Thymus (tissue), 11 donors: ENCODE data around the gene SCRN1. TPM values are rescaled to one million over a fixed set of nuclear protein-coding genes. Genes with fewer than 3 reads are reported as not detected.

Experiments
- DNase-seq, 9 donors: peaks; one replicate each; pipeline ENCODE4 v3.0.0-alpha.2; 2013; ENCODE audit warnings: low spot score in 9 of 9, low read depth in 6 of 9, missing footprints in 1 of 9
- H3K27ac ChIP-seq, 2 donors: one replicate each; pipeline ENCODE4 v1.5.1; 2013; ENCODE audit warnings: control low read depth in 1 of 2, low read depth in 1 of 2, low read length in 1 of 2, mild to moderate bottlenecking in 1 of 2, moderate library complexity in 1 of 2
- H3K27me3 ChIP-seq, 2 donors: one replicate each; pipeline ENCODE4 v1.5.1; 2013; ENCODE audit warnings: low read length in 1 of 2; ENCODE audit not compliant: control insufficient read depth in 2 of 2, insufficient read depth in 1 of 2
- H3K36me3 ChIP-seq, 2 donors: one replicate each; pipeline ENCODE4 v1.5.1; 2013; ENCODE audit warnings: low read length in 1 of 2, mild to moderate bottlenecking in 1 of 2, moderate library complexity in 1 of 2; ENCODE audit not compliant: control insufficient read depth in 2 of 2, insufficient read depth in 2 of 2
- H3K4me1 ChIP-seq, 2 donors: one replicate each; pipeline ENCODE4 v1.5.1; 2013; ENCODE audit warnings: low read length in 2 of 2; ENCODE audit not compliant: control insufficient read depth in 2 of 2, insufficient read depth in 2 of 2
- H3K4me3 ChIP-seq, 2 donors: one replicate each; pipeline ENCODE4 v1.5.1; 2013; ENCODE audit warnings: low read length in 2 of 2, control low read depth in 1 of 2, mild to moderate bottlenecking in 1 of 2
- H3K9me3 ChIP-seq, 2 donors: one replicate each; pipeline ENCODE4 v1.5.1; 2013; ENCODE audit warnings: low read length in 1 of 2, mild to moderate bottlenecking in 1 of 2; ENCODE audit not compliant: control insufficient read depth in 2 of 2, insufficient read depth in 1 of 2
- WGBS: extraction: QIAGEN DNeasy Blood & Tissue Kit; methylation state at CpG from one replicate; pipeline ENCODE4 v1.1.7; 2013; 5-methylcytosine and 5-hydroxymethylcytosine counted together
- polyA plus RNA-seq: library from polyadenylated mRNA; stranded (reverse); fragments of 200-250 nt; gene quantifications from one replicate; pipeline ENCODE4 v1.2.3, GENCODE V29; 2013
- total RNA-seq: library from RNA; stranded (reverse); fragments of 120-200 nt; gene quantifications from one replicate; pipeline ENCODE4 v1.2.4, GENCODE V29; 2013
- donor health status: healthy.

SCRN1 gene
- total and polyA plus RNA-seq, 2 donors = 11.6 to 46.7 TPM

DNA sequence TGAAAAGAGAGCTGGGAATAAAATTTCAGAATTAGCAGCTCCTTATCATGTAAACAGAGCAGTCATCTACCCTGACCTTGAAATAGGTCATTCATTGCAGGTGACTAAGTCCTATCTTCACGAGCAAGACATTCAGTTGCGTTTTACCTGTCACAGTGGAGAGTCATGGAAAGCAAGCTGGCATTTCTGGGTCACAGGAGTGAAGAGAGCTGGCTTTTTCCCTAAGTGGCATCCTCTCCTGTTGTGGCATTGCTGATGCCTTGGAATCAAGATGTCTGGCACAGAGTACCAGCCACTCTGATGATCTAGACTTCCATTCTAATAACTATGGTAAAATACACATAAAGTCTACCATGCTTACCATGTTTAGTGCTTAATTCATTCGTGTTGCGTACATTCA is 70.8 kb downstream of the SCRN1 start:
- WGBS = 97% methylated on average over 4 of the region's 4 CpGs
- Histone ChIP-seq H3K36me3 (peaks cover 25 to 48% of the 10 kb centered on the region in 2 donors), H3K27me3 (no peaks in the 10 kb centered on the region), H3K4me3 (no peak overlapping the region), H3K4me1 (no peaks in the 10 kb centered on the region), H3K9me3 (no peaks in the 10 kb centered on the region), H3K27ac (no peak overlapping the region)
- no peak for DNase-seq

DNA sequence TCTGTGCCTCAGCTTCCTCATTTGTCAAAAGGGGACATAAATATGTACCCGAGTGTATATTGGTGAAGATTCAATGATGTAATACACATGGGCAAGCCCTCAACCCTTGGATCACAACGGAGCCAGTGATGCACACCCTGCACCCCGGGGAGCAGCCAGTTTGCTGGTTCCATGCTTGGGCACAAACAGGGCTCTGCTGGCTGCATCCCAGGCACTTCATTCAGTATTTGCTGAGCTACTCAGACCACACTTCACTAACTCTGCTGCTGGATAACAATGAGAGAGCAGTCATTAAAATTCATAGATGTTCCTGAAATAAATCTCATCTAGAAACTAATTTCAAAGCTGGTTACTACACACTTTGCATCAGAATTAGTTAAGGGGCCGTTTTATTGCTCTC is 72.0 kb downstream of the SCRN1 start:
- no peak overlapping the region for H3K4me3 ChIP-seq
- 96% methylated on average over 4 of the region's 4 CpGs for WGBS
- H3K27ac ChIP-seq = no peak overlapping the region
- H3K36me3 ChIP-seq = peaks cover 14 to 36% of the 10 kb centered on the region in 2 donors
- DNase-seq = no peak
- H3K27me3 ChIP-seq = no peaks in the 10 kb centered on the region
- no peaks in the 10 kb centered on the region for H3K4me1 ChIP-seq
- H3K9me3 ChIP-seq = no peaks in the 10 kb centered on the region

DNA sequence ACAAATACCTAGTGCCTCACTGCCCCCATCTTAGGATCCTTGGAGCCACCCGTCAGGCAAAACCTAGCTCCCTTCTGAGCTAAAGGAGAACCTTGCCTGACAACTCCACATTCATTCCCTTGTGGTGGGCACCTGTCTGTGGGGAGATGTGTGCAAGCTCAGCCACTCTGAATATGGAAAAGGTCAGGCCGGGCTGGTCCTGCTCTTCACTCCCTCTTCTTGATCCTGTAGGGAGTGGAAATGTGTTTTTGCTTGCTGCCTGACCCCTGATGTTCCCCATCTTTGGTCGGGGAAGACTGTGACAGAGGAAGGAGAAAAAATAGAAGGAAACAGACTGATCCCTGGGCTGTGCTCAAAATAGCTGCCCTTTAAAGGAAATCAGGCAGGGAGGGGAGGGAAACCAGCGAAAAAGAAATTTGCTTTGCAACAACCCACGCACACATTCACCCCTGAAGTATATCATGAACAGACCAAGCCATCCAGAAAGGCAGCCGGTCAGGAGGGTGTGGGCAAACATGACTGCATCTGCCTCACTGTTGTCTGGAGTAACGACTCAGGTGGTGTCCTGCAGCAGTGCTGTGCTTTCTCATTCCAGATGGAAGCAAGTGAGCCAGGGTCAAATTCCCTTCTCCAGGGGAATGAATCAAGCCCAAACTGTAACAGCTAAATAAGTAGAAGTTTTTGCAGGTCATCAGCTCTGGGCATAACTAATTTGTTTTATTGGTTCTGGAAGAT is 74.0 kb downstream of the SCRN1 start:
- H3K27ac ChIP-seq = no peak overlapping the region
- no peak for DNase-seq
- H3K4me1 ChIP-seq = no peaks in the 10 kb centered on the region
- 60% methylated on average over 7 of the region's 7 CpGs for WGBS
- H3K4me3 ChIP-seq = no peak overlapping the region
- H3K9me3 ChIP-seq = no peaks in the 10 kb centered on the region
- H3K36me3 ChIP-seq = peaks cover 5 to 20% of the 10 kb centered on the region in 2 donors
- no peaks in the 10 kb centered on the region for H3K27me3 ChIP-seq

DNA sequence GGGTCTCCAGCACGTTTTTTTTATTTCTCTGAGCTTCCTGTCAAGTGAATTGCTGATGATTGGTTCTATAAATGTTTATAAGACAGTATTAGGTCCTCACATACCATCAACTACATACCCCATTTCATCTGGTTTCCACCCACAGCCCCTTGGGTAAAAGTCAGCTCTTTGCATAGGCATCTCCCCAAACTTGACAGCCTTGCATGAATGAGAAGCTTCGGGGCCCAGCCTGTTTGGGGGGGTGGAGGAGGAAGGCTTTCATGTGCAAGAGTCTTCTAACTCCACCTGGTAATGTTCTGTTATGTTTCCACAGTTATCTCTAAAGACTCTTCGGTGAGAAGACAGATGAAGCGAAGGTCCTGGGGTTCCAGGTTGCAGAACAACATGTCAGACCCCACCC is 75.4 kb downstream of the SCRN1 start:
- no peak overlapping the region for H3K4me3 ChIP-seq
- H3K4me1 ChIP-seq = no peaks in the 10 kb centered on the region
- no peaks in the 10 kb centered on the region for H3K9me3 ChIP-seq
- no peak overlapping the region for H3K27ac ChIP-seq
- WGBS = 86% methylated on average over 4 of the region's 4 CpGs
- DNase-seq = no peak
- H3K27me3 ChIP-seq = no peaks in the 10 kb centered on the region
- peaks cover 0 to 7% of the 10 kb centered on the region in 2 donors for H3K36me3 ChIP-seq

DNA sequence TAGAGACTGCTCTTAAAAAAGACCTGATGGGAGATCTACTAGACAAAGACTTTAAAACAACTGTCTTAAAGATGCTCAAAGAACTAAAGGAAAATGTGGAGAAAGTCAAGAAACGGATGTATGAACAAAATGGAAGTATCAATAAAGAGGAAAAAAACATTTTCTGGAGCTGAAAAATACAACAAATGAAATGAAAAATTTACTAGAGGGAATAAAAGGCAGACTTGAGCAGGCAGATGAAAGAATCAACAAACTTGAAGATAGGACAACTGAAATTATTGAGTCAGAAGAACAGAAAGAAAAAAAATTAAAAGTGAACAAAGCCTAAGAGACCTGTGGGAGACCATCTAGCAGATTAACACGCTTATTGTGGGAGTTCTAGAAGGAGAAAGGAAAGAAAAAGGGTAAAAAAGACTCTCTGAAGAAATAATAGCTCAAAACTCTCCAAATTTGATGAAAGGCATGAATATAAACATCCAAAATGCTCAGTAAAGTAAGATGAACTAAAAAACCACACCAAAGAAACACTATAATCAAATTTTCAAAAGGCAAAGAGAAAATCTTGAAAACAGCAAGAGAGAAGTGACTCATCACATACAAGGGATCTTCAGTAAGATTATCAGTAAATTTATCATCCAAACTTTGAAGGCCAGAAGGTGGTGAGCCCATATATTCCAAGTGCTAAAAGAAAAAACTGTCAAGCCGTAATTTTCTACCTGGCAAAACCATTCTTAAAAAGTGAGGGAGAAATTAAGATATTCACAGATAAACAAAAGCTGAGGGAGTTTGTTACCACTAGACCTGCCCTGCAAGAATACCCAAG is 83.2 kb downstream of the SCRN1 start:
- Histone ChIP-seq H3K4me3 (no peak overlapping the region), H3K27me3 (no peaks in the 10 kb centered on the region), H3K36me3 (no peaks in the 10 kb centered on the region), H3K9me3 (peaks cover 1 to 5% of the 10 kb centered on the region in 2 donors), H3K4me1 (no peaks in the 10 kb centered on the region), H3K27ac (no peak overlapping the region)
- no peak for DNase-seq
- 94% methylated on average over 3 of the region's 3 CpGs for WGBS

DNA sequence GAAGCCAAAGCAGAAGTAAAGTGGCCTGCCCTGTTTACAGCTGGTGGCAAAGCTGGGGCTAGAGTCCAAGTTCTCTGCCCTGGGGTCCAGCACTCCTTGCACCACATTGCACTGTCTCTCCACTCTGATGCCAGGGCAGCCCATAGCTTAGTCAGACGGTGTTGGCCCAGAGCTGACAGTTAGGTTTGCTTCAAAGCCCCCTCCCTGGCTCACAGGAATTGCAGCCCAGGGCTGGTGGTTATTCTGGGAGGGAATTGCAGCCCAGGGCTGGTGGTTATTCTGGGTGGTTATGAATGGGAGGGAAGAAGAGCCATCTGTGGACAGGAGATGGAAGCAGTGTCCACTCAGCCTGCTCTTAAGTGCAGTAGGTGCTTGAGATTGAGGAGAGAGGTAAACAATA is 88.9 kb downstream of the SCRN1 start:
- Histone ChIP-seq H3K9me3 (peaks cover 1 to 5% of the 10 kb centered on the region in 2 donors), H3K36me3 (no peaks in the 10 kb centered on the region), H3K27ac (no peak overlapping the region), H3K4me1 (no peaks in the 10 kb centered on the region), H3K27me3 (no peaks in the 10 kb centered on the region), H3K4me3 (no peak overlapping the region)
- no peak for DNase-seq
- 73% methylated on average over 1 of the region's 1 CpG for WGBS

DNA sequence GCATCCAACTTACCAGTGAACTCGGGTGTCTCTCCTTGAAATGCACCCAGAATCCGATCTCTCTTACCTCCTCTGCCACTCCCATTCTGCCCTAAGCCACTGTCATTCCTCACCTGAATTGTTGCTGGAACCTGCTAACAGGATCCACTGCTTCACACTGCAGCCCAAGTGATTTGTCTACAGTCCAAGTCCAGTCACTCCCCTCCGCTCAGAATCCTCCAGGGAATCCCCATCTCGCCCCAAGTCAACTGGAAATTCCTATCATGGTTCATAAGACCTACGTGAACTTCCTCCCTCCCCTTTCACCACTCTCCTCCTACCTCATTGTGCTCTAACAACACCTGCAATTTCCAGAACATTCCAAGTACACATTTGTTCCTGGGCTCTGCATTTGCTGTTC is 91.3 kb downstream of the SCRN1 start:
- 74% methylated on average over 5 of the region's 5 CpGs for WGBS
- H3K27ac ChIP-seq = no peak overlapping the region
- no peak for DNase-seq

DNA sequence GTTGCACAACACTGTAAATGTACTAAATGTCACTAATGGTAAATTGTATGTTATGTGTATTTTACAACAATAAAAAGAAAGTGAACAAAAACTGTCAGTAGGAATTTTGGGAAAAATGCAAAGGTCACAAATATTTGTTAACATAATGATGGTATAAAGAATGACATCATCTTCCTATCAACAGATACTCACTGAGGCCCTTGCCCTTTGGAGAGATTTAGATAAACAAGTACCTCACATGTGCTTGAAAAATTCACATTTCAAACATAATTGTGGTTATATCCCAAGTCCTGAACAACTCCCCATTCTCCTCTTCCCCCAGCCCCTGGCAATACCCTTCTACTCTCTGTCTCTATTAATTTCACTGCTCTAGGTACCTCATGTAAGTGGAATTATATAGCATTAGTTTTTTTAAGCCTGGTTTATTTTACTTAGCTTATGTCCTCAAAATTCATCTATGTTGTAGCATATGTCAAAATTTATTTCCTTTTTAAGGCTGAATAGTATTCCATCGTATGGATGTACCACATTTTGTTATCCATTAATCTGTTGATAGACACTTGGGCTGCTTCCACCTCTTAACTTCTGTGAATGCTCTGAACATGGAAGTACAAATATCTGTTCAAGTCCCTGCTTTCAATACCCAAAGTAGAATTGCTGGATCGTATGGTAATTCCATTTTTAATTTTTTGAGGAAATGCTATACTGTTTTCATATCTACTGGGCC is 92.8 kb downstream of the SCRN1 start:
- over 99% methylated on average over 2 of the region's 2 CpGs for WGBS
- Histone ChIP-seq H3K4me3 (no peak overlapping the region), H3K36me3 (no peaks in the 10 kb centered on the region), H3K27me3 (no peaks in the 10 kb centered on the region), H3K9me3 (no peaks in the 10 kb centered on the region), H3K27ac (no peak overlapping the region), H3K4me1 (no peaks in the 10 kb centered on the region)
- DNase-seq = no peak

More for the DNA sequence above, 91.3 kb downstream of the SCRN1 start:
- H3K9me3 ChIP-seq = no peaks in the 10 kb centered on the region
- no peaks in the 10 kb centered on the region for H3K4me1 ChIP-seq
- H3K4me3 ChIP-seq = no peak overlapping the region
- H3K36me3 ChIP-seq = no peaks in the 10 kb centered on the region
- no peaks in the 10 kb centered on the region for H3K27me3 ChIP-seq

DNA sequence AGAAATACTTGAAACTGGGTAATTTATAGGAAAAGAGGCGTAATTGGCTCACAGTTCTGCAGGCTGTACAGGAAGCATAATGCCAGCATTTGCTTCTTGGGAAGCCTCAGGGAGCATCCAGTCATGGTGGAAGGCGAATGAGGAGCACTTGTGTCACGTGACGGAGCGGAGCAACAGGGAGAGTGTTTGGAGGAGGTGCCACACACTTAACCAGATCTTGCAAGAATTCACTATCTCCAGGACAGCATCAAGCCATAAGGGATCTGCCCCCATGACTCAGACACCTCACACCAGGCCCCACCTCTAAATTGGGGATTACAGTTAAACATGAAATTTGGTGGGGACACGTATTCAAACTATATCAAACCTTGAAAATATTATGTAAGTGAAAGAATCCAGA is 94.0 kb downstream of the SCRN1 start:
- H3K9me3 ChIP-seq = no peaks in the 10 kb centered on the region
- no peak overlapping the region for H3K4me3 ChIP-seq
- no peaks in the 10 kb centered on the region for H3K27me3 ChIP-seq
- H3K36me3 ChIP-seq = no peaks in the 10 kb centered on the region
- DNase-seq = no peak
- H3K4me1 ChIP-seq = no peaks in the 10 kb centered on the region
- 82% methylated on average over 6 of the region's 6 CpGs for WGBS
- H3K27ac ChIP-seq = no peak overlapping the region
